Left kidney (tissue), 2 donors: ENCODE data around the gene SRSF4. TPM values are rescaled to one million over a fixed set of nuclear protein-coding genes. Genes with fewer than 3 reads are reported as not detected.

Source experiments
- DNase-seq: peaks from one replicate; pipeline ENCODE4 v3.0.0-alpha.2; 2013
- polyA plus RNA-seq: library from polyadenylated mRNA; unstranded; fragments of 120-200 nt; gene quantifications from one replicate; pipeline ENCODE4 v1.2.1, GENCODE V29; 2013; ENCODE audit not compliant: insufficient read length

SRSF4 gene
- polyA plus RNA-seq, 1 donor, result 133 TPM

DNA sequence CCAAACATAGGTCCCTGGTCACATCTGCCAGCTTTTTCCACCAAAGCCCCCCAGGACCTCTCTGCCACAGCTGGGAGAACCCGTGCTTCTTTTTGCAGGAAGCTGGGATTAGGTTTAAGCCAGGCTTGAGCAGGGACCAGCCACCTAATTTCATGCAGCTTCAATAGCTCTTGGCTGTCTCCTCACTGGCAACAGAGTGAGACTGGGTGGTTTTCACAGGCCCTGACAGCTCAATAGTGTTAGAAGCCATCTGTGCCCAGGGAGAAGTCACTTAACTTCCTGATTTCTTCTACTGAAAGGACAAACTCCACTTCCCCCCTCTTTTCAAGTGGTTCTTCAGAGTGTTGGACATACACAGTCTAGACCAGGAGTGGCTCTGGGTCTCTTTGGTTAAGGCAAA lies 20.4 kb upstream of the SRSF4 start:
- DNase-seq, result no peak

DNA sequence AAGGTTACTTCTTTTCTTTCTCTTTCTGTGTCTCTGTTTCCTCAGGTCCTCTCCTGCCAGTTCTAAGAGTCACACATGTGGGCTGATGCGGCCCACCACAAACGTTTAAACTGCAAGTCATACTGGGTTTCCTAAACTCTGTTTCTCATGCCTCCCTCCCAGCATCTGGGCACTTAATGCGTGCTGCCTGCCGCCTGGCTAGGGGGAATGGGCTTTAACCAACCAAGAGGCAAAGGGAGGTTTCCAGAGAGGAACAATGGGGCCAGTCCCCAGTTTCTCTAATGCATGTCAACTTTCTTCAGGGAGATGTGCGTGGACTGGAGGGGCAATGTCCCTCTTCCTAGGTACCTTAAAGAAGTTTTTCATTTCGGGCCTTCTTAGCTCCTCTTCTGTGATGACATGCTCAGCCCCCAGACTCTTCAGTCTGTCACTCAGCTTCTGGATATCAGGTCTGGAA lies 19.9 kb upstream of the SRSF4 start:
- DNase-seq, result no peak

DNA sequence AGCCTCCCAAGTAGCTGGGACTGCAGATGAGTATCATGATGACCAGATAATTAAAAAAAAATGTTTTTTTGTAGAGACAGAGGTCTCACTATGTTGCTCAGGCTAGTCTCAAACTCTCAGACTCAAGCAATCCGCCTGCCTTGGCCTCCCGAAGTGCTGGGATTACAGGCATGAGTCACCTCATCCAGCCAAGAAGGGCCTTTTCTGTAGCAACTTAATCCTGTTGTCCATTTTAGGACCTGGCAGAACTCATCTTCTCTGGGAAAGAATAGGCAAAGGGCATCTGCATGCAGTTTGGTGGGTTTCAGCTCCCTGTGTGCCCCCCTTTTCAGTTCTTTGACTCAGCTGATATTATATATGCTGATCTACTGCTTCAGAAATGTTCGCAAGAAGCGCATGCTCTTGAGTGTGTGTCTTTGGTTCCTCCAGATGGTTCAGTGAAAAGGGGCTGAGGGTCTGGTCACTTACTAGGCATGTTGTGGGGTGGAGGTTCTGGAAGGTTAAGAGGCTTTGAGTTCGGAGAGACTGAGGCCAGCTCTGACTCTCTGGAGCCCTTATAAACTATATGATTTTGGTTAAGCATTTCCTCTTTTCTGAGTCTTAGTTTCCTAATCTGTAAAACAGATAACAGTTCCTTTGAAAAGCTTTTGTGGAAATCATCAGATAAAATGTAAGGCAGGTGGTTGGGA lies 19.4 kb upstream of the SRSF4 start:
- DNase-seq, result no peak

DNA sequence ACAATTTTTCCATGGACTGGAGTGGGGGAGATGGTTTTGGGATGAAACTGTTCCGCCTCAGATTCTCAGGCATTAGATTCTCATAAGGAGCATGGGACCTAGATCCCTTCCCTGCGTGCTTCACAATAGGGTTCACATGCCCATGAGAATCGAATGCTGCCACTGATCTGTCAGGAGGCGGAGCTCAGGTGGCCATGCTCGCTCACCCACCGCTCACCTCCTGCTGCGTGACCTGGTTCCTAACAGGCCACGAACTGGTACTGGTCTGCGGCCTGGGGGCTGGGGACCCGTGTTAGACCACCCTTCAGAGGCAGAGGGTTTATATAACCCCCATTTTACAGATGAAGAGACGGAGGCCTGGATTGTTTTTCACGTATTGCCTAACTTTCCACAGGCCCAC lies 16.3 kb upstream of the SRSF4 start:
- no peak for DNase-seq

DNA sequence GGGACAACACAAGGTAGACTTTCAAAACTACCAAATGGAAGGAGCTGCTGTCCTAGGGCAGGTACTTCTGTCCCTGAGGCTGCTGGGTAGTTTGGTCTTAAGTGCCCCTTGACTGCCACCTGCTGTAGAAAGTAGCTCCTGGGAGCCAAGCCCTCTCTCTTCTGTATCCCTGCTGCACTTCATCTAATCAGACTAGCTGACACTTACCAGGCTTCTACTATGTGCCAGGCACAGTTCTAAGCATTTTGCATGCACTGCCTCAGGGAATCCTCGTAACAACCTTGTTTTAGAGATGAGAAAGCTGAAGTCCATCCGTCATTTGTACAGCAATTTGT lies 15.9 kb upstream of the SRSF4 start:
- DNase-seq, result no peak

DNA sequence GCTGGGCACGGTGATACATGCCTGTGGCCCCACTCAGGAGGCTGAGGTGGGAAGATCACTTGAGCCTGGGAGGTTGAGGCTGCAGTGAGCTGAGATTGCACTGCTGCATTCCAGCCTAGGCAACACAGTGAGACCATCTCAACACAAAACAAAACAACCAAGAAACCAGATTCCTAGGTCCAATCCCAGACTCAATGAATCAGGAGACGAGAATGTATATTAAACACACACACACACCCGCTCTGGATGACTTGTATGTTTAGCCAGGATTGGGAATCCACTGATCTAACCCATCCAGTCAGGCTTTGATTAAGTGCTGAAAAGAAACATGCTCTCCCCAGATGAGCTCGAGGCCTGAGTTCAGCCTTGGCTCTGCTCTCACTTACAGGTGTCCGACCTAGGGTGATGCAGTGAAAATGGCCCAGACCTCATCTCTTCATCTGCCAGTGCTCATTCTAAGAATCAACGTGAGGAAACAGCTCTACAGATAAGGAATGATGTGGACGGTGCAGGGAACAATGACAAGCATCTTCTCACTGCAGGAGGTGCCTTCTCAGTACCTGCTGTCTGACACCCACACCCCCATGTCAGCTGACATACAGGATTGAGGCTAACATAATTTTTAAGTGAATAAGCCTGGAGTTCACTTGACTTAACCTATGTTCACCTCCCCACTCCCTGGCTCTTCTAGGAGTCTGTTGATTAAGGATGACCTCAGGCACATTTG lies 15.3 kb upstream of the SRSF4 start:
- DNase-seq, result no peak

DNA sequence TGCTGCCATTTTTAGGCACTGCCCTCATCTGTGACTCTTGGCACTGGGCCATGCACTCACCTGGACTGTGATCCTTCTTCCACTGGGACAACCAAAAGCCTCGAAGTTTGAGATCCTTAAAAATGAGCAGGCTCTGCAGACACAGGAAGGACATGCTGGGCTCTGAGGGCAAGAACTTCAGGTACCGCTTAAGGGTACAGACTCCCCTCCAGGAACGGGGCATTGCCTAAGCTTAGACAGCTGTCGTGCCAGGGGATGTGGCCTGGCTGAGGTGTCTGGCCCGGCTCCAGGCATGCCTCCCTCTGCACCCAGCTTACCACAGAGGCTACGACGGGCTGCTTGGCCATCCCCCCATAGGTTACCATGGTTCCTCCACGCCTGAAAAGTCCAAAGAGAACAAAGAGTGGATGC lies 14.2 kb upstream of the SRSF4 start:
- DNase-seq, result no peak

DNA sequence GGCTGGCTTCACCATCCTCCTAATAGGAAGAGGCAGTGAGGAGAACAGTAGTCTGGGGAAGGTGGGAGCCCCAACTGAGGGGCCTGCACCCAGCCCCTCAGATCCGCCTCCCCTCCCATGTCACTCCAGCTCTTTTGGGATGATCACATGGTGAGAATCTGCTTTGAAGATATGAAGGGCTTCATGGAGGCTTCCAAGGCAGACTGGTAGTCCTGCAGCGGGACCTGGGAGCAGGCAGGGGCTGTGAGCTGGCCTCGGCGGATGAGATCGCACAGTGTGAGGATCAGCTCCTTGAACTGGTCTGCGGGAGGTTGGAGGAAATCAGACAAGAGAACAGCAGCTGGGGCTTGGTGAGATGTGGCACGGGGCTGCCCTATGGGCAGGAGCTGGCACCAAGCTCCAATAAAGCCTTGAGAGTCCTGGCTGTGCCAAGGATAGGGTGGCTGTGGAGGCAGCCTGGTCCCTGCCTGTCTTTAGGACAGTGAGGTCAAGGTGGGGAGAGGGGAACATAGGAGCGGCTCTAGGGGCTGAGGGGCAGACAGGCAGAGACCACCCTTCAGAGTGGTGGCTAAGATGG lies 12.3 kb upstream of the SRSF4 start:
- no peak for DNase-seq

DNA sequence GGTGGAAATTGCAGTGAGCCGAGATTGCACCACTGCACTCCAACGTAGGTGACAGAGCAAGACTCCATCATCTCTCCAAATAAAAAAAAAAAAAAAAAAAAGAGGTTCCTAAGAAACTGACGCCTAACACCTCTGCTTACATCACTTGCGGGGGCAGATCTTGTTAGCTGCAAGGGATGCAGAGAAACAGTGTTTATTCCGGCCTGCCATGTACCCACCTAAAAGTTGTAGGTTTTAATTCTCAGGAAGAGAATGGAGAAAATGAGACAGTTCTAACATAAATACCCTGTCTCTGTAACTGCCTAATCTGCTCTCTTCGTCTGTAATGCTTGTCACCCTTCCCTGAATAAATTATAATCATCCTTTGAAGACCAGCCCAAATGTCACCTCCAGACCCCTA lies 9.0 kb upstream of the SRSF4 start:
- no peak for DNase-seq

DNA sequence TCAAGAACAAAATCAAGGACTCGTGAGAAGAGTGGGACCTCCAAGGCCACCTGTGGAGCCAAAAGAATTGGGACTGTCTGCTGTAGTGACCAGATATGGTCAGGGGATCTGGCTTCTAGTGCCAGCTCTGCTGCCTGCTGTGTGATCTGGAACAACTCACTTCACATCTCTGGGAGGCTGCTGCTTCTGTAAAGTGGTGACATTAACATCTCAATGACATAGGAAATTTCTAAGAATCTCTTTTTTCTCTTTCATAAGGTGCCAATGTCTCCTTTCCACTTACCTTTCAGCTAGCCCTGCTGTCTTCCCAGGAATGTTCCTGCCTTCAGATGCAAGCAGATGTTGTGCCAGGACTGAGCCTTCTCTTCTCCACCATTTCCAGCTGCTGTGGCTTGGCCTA lies 5.0 kb upstream of the SRSF4 start:
- DNase-seq, result no peak

DNA sequence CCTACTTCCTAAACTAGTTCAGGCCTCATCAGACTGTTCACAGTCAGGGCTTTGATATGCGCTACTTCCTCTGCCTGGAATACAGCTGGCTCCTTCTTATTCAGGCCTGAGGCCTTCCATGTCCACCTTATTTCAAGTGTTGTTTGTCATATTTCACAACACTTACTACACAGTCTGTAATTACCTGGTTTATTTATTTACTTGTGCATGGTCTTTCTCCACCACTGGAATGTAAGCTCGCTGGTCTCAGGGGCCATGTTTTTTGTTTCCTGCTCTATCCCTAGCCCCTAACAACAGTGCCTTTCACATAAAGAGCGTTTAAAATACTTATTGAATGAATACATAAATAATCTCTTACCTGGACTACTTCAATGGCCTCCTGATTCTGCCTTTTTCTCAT lies 4.6 kb upstream of the SRSF4 start:
- DNase-seq, result no peak

DNA sequence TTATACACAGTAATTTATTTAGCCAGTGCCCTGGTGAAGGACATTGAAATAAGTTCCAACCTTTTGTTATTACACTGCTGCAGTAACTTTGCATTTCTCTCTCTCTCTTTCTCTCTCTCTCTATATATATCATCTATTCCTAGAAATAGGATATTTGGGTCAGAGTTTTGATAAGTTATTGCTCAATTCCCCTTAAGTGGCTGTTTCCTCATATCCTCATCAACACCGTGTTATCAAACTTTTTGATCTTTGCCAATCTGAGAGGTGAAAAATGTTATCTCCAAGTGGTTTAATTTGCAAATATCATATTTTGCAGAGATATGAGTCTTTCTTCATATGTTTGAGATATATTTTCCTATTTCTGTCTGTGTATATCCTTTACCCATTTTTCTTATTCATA lies 1.6 kb upstream of the SRSF4 start:
- no peak for DNase-seq

DNA sequence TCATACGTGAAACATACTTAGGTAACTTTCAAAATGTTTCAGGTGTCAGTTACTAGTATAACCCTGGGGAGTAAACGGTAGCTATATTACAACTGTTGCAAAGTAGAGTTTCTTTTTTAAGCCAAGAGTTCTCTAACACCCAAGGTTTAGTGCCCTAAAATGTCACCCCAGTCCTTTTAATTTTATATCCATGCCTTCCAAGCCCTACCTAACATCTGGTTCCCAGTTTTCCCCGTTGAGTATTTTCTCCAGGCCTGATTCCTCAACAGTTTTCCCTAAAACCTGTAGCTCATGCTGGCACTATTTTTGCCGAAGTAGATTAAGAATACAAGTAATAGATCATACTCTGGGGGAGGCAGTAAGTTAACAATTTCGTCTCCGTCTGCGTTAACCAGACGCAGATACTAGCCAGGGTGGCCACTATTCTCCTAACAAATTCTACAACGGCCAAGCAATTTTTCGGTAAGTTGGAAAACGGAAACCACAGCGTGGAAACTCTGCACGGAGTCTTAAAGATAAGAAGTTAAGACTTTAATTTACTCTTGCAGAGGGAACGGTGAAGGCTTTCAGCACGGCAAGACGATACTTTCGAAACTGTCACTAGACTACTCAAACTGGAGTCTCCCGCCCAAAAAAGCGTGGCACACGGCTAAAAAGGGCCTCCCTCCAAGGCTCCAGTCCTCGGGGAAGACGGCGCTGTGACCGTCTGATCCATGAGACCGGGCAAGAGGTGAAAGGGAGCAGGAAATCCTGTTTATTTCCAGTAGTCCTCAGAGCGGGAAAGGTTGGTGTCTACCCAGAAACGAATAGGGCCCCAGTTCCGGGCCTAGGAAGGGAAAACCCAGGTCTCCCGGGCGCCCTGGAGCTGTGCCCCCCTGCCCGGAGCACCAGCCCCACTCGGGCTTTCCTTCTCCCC lies 945 bp downstream of the SRSF4 start:
- no peak for DNase-seq

DNA sequence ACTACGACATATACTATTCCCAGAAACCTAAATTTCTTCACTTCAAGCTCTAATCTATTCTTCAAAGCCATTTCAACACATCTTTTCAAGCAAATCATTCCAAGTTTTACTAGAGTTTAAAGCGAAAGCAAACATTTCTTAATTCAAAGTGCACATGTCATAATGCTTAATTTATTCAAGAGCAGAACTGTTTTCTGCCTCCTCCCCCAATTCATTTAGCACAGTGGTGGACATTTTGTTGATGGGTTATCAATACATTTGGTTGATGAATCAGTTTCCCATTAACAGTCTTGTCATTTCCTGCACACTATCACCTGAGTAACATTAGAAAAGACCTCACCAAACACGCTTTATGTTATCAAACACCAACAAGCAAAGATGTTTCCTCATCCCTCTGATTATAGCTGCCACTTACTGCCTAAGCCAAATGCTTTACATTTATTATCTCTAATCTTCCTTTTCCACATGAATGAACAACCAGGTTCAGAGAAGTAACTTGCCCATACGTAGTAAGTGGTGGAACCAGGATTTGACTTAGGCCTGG lies 2.0 kb downstream of the SRSF4 start:
- DNase-seq, result no peak

DNA sequence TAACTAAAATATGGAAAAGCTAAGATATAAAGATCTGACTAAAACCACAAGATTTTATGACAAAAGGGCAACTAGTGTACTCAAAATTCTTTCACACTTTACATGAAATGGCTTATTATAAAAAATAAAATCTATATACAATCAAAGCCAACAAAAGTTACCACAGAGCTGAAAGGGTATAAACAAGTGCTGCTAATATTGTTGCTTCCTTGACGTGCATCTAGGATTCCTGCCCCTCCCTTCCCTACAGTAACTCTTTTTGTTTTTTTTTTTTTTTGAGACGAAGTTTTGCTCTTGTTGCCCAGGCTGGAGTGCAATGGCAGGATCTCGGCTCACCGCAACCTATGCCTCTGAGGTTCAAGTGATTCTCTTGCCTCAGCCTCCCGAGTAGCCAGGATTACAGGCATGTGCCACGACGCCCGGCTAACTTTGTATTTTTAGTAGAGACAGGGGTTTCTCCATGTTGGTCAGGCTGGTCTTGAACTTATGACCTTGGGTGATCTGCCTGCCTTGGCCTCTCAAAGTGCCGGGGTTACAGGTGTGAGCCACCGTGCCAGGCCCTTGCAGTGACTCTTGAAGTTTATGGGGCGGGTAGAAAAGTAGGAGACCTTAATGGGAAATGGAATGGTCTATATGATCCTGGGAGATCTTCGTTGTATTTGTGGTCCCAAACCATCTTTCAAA lies 4.5 kb downstream of the SRSF4 start:
- DNase-seq, result no peak

DNA sequence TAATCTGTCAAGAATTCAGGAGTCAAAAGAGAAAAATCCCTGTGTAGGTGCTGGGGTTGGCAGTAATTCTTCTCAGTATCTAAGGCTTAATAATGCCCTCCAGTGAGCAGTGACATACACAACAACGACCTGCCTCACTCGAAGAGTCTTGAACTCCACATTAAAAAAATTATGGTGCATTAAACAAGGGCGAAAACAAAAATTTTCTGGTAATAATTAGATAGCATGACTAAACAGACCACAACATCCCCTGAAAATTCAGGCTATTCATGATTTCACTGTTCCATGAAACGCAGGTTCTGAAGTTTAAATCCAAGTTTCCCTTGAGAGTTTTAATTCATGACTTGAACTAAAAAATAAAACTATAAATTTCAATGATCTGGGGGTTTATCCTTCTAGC lies 5.1 kb downstream of the SRSF4 start:
- DNase-seq, result no peak

DNA sequence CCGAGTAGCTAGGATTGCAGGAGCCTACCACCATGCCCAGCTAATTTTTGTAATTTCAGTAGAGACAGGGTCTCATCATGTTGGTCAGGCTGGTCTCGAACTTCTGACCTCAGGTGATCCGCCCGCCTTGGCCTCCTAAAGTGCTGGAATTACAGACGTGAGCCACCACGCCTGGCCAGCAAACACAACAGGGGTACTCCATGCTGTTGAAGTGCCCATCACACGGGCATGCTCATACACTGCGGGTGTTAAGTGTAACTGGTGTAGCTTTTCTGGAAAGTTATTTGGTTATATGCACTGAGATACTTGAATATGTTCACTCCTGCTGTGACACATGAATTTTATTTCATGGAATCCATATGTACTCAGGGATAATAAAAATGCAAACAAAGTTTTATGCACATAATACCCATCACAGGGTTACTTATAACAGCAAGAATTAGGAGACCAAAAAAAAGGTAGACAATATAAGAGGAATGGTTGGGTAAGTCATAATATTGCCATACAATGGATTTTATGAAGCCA lies 9.2 kb downstream of the SRSF4 start:
- DNase-seq, result no peak

DNA sequence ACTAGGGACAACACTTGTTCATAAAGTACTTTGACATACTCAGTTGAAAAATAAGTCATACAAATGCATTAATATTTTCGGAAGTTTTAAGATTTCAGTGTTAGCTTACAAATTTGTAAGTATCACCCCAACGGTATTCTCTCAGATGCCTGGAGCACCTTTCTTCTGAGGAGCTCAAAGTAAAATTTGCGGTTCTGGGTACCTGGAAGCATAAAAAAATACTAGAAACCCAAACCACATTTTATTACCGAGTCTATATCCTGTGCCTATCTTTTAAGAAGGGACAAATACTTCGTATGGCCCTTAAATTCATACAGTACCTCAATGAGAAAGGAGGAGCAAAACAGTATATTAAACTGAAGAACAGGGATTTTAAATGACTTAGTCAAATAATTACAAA lies 10.2 kb downstream of the SRSF4 start:
- no peak for DNase-seq

DNA sequence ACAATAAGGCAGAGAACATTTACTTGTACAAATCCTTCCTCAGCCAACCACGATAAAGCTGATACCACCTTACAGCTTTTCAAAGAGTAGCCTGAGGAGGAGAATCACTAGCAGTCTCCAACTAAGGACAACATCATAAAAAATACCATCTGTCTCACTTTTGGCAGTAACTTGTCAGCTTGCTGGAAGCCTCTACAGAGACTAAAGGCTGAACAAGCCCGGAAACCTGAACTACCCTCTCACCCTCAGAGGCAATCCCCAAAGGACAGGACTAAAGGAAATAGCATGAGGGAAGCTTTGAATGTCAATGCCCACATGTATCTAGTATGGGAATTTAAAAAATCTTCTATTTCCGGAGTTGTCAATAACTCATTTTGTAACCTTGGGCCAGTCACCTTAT lies 10.6 kb downstream of the SRSF4 start:
- no peak for DNase-seq

DNA sequence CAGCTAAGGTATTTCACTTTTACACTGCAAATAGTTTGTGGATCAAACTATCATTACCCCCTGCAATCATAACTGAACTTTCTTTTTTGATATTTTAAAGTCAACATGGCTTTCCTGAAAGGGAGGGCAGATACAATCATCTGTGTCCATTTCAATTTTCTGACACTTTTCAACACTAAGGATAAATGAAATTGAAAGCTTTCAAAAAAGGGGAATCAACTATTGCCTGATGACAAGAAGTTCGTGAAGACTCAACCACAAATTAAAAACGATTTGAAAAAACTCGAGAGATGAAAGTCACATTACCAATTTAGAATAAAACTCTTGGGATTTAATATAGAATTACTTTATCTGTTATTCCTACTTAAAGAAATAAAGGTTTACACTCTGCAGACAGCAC lies 11.7 kb downstream of the SRSF4 start:
- DNase-seq, result no peak

DNA sequence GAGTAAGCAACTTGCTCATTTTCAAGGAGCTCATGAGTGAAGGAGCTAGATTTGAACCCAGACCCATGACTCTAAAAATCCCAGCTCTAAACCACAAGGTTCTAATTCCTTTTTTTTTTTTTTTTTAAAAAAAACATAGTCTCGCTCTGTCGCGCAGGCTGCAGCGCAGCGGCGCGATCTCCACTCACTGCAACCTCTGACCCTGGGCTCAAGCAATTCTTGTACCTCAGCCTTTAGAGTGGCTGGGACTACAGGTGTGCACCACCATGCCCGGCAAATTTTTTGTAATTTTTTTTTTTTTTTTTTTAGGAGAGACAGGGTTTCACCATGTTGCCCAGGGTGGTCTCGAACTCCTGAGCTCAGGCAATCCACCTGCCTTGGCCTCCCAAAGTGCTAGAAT lies 13.8 kb downstream of the SRSF4 start:
- no peak for DNase-seq
